Omental fat pad (tissue), 4 donors: ENCODE results near the gene RPRD1B. TPM values are rescaled to one million over a fixed set of nuclear protein-coding genes. Genes with fewer than 3 reads are reported as not detected.

ENCODE experiments used
- ATAC-seq: fragments of 150-250 bp; one replicate; pipeline ENCODE4 v1.9.1; 2016; ENCODE audit warnings: mild to moderate bottlenecking, moderate library complexity; ENCODE audit not compliant: low FRiP score
- DNase-seq: peaks from one replicate; pipeline ENCODE4 v3.0.0-alpha.2; 2019; ENCODE audit warnings: low spot score
- CTCF ChIP-seq, 3 donors: fragments of 450-650 bp; IDR thresholded peaks; one replicate each; pipeline ENCODE4 v1.5.1; 2016 to 2017; ENCODE audit warnings: antibody characterized with exemption in 3 of 3, mild to moderate bottlenecking in 3 of 3, moderate library complexity in 2 of 3
- total RNA-seq, 4 donors: library from RNA; depleted of rRNA; stranded (reverse); fragments of >200 nt; gene quantifications; one replicate each; pipeline ENCODE4 v1.1.0, GENCODE V29; 2016

RPRD1B gene
- total RNA-seq, 4 donors from 2014 or later = 24.1 to 33.5 (median 28.2) TPM

GRCh38 chr20:38108986-38109541 is 75.5 kb downstream of the RPRD1B start:
- DNase-seq (no peak), ATAC-seq (no peak)
- no peak for TF ChIP-seq CTCF (IDR thresholded peaks at IDR 0.05)

GRCh38 chr20:38109591-38110524 is 76.3 kb downstream of the RPRD1B start:
- peak; percentile 90 for ATAC-seq
- TF ChIP-seq CTCF (IDR thresholded peaks at IDR 0.05) = no peak
- no peak for DNase-seq

GRCh38 chr20:38110525-38111178 is 77.1 kb downstream of the RPRD1B start:
- no peak for DNase-seq
- no peak for ATAC-seq
- no peak for TF ChIP-seq CTCF (IDR thresholded peaks at IDR 0.05)

- no peak for TF ChIP-seq CTCF (IDR thresholded peaks at IDR 0.05)
- ATAC-seq (no peak), DNase-seq (no peak)
Measured at GRCh38 chr20:38111366-38112232, 78.1 kb downstream of the RPRD1B start.

- no peak for TF ChIP-seq CTCF (IDR thresholded peaks at IDR 0.05)
- ATAC-seq (no peak), DNase-seq (no peak)
Measured at GRCh38 chr20:38112261-38112929, 78.8 kb downstream of the RPRD1B start.

GRCh38 chr20:38112930-38113294 is 79.4 kb downstream of the RPRD1B start:
- no peak for ATAC-seq
- TF ChIP-seq CTCF (IDR thresholded peaks at IDR 0.05) = no peak
- DNase-seq = no peak
